Mesenchymal stem cell (in vitro differentiated cells and primary cell): ENCODE data around the gene SPRING1.
A peak's percentile ranks its signal among the peaks of the same experiment; 100 is the strongest.

ENCODE experiments used
- DNase-seq: peaks from one replicate; pipeline ENCODE4 v3.0.0-alpha.2; 2013
- H2AFZ ChIP-seq: one replicate; pipeline ENCODE4 v1.6.1; 2013; ENCODE audit warnings: low read depth, mild to moderate bottlenecking, control low read depth, inconsistent platforms, low read length, moderate library complexity
- H2AK5ac ChIP-seq: 2 replicates; pipeline ENCODE4 v1.6.1; 2013; ENCODE audit warnings: low read length, moderate library complexity, mild to moderate bottlenecking, inconsistent platforms; ENCODE audit not compliant: severe bottlenecking
- H2BK120ac ChIP-seq: one replicate; pipeline ENCODE4 v1.6.1; 2013; ENCODE audit warnings: low read depth, mild to moderate bottlenecking, inconsistent platforms, low read length, moderate library complexity
- H2BK12ac ChIP-seq, 2 experiments: one replicate each; pipeline ENCODE4 v1.6.1; 2013; ENCODE audit warnings: inconsistent platforms in 2 of 2, low read length in 2 of 2, mild to moderate bottlenecking in 2 of 2, moderate library complexity in 2 of 2, control low read depth in 1 of 2
- H2BK15ac ChIP-seq: one replicate; pipeline ENCODE4 v1.6.1; 2013; ENCODE audit warnings: mild to moderate bottlenecking, low read depth, inconsistent platforms; ENCODE audit not compliant: poor library complexity, severe bottlenecking
- H2BK5ac ChIP-seq: 2 replicates; pipeline ENCODE4 v1.6.1; 2013; ENCODE audit warnings: low read depth, mild to moderate bottlenecking, low read length, control low read depth, inconsistent platforms; ENCODE audit not compliant: poor library complexity, severe bottlenecking
- H3K14ac ChIP-seq, 2 experiments: one replicate each; pipeline ENCODE4 v1.6.1; 2013; ENCODE audit warnings: inconsistent platforms in 2 of 2, low read length in 2 of 2, control low read depth in 1 of 2, mild to moderate bottlenecking in 1 of 2, moderate library complexity in 1 of 2
- H3K18ac ChIP-seq, 2 experiments: one replicate each; pipeline ENCODE4 v1.6.1; 2013; ENCODE audit warnings: inconsistent platforms in 2 of 2, low read length in 2 of 2, control low read depth in 1 of 2, low read depth in 1 of 2, mild to moderate bottlenecking in 1 of 2
- H3K23ac ChIP-seq, 2 experiments: one replicate each; pipeline ENCODE4 v1.6.1; 2013; ENCODE audit warnings: inconsistent platforms in 2 of 2, low read length in 2 of 2, mild to moderate bottlenecking in 2 of 2, moderate library complexity in 2 of 2, control low read depth in 1 of 2
- H3K27ac ChIP-seq: 2 replicates; pipeline ENCODE4 v1.5.1; 2013; ENCODE audit warnings: mild to moderate bottlenecking, moderate library complexity, low read length, control low read depth, inconsistent platforms; ENCODE audit not compliant: poor library complexity, severe bottlenecking
- H3K27me3 ChIP-seq, 2 experiments: 2 replicates each; pipeline versions ENCODE4 v1.6.1 to v1.7.0; 2013; ENCODE audit warnings: low read length in 2 of 2, mild to moderate bottlenecking in 2 of 2, moderate library complexity in 2 of 2, control low read depth in 1 of 2, inconsistent platforms in 1 of 2; ENCODE audit not compliant: control insufficient read depth in 1 of 2, insufficient read depth in 1 of 2
- H3K36me3 ChIP-seq, 2 experiments: 2 replicates each; pipeline versions ENCODE4 v1.6.1 to v1.7.0; 2013; ENCODE audit warnings: low read length in 2 of 2, control low read depth in 1 of 2, inconsistent platforms in 1 of 2, low read depth in 1 of 2, mild to moderate bottlenecking in 1 of 2; ENCODE audit not compliant: insufficient read depth in 2 of 2, control insufficient read depth in 1 of 2
- H3K4ac ChIP-seq, 2 experiments: one replicate each; pipeline ENCODE4 v1.6.1; 2013; ENCODE audit warnings: inconsistent platforms in 2 of 2, low read length in 2 of 2, mild to moderate bottlenecking in 2 of 2, moderate library complexity in 2 of 2, control low read depth in 1 of 2, low read depth in 1 of 2
- H3K4me1 ChIP-seq: 2 replicates; pipeline ENCODE4 v1.6.1; 2013; ENCODE audit warnings: low read depth, low read length, control low read depth; ENCODE audit not compliant: control insufficient read depth, insufficient read depth
- H3K4me2 ChIP-seq: 2 replicates; pipeline ENCODE4 v1.6.1; 2013; ENCODE audit warnings: low read length, mild to moderate bottlenecking, inconsistent platforms; ENCODE audit not compliant: poor library complexity, severe bottlenecking
- H3K4me3 ChIP-seq, 2 experiments: 2 replicates each; pipeline versions ENCODE4 v1.5.1 to v1.7.0; 2013; ENCODE audit warnings: low read length in 2 of 2, mild to moderate bottlenecking in 2 of 2, control low read depth in 1 of 2, low read depth in 1 of 2; ENCODE audit not compliant: insufficient read depth in 1 of 2
- H3K79me1 ChIP-seq: replicated peaks from 2 replicates; pipeline ENCODE4 v1.6.1; 2013; ENCODE audit warnings: mild to moderate bottlenecking, control low read depth, low read length, inconsistent platforms; ENCODE audit not compliant: poor library complexity, severe bottlenecking
- H3K9ac ChIP-seq: 2 replicates; pipeline ENCODE4 v1.7.0; 2013; ENCODE audit warnings: mild to moderate bottlenecking, low read length, moderate library complexity
- H3K9me3 ChIP-seq: 2 replicates; pipeline ENCODE4 v1.7.0; 2013; ENCODE audit warnings: mild to moderate bottlenecking, low read length; ENCODE audit not compliant: control insufficient read depth
- H4K8ac ChIP-seq: one replicate; pipeline ENCODE4 v1.6.1; 2013; ENCODE audit warnings: inconsistent platforms, mild to moderate bottlenecking, low read length, moderate library complexity
- H4K91ac ChIP-seq: one replicate; pipeline ENCODE4 v1.6.1; 2013; ENCODE audit warnings: mild to moderate bottlenecking, low read length, inconsistent platforms
- WGBS: methylation state at CpG from one replicate; pipeline ENCODE4 v1.1.7; 2013; ENCODE audit warnings: mixed read lengths; 5-methylcytosine and 5-hydroxymethylcytosine counted together

SPRING1 gene

GRCh38 chr12:116710370-116711150, 27.3 kb downstream of the SPRING1 start:
- Histone ChIP-seq H2BK5ac (no peak overlapping the region), H4K8ac (no peak overlapping the region), H3K4me2 (no peak overlapping the region), H3K14ac (no peak overlapping the region), H3K27ac (no peak overlapping the region), H2BK12ac (no peak overlapping the region), H2AK5ac (no peak overlapping the region), H3K9me3 (no peaks in the 10 kb centered on the region), H3K9ac (no peak overlapping the region), H3K23ac (no peak overlapping the region), H3K4ac (no peak overlapping the region), H2AFZ (no peak overlapping the region), H3K4me3 (no peak overlapping the region), H3K27me3 (peaks cover 10 to 20% of the 10 kb centered on the region in 2 experiments), H2BK120ac (no peak overlapping the region), H4K91ac (no peak overlapping the region), H3K79me1 (peaks cover 10% of the 10 kb centered on the region), H3K36me3 (peaks cover 13 to 14% of the 10 kb centered on the region in 2 experiments), H3K18ac (no peak overlapping the region), H2BK15ac (no peak overlapping the region), H3K4me1 (peaks cover 9% of the 10 kb centered on the region)
- DNase-seq: no peak
- WGBS: 77% methylated on average over 8 of the region's 8 CpGs

- Histone ChIP-seq H3K27me3 (peaks cover 10 to 20% of the 10 kb centered on the region in 2 experiments), H2BK5ac (no peak overlapping the region), H3K4me3 (no peak overlapping the region), H3K4me2 (no peak overlapping the region), H4K91ac (no peak overlapping the region), H2BK12ac (no peak overlapping the region), H3K9me3 (no peaks in the 10 kb centered on the region), H2BK120ac (no peak overlapping the region), H3K4me1 (peaks cover 9% of the 10 kb centered on the region), H3K79me1 (peaks cover 6% of the 10 kb centered on the region), H4K8ac (no peak overlapping the region), H2BK15ac (no peak overlapping the region), H3K23ac (no peak overlapping the region), H3K18ac (no peak overlapping the region), H3K27ac (no peak overlapping the region), H3K14ac (no peak overlapping the region), H3K9ac (no peak overlapping the region), H3K4ac (no peak overlapping the region), H2AFZ (no peak overlapping the region), H3K36me3 (peaks cover 9% of the 10 kb centered on the region in 2 experiments), H2AK5ac (no peak overlapping the region)
- DNase-seq: no peak
- 91% methylated on average over 8 of the region's 10 CpGs for WGBS
These were observed 28.1 kb downstream of the SPRING1 start for GRCh38 chr12:116709768-116710167.

- Histone ChIP-seq H3K79me1 (peaks cover 3% of the 10 kb centered on the region), H3K4me2 (no peak overlapping the region), H3K14ac (no peak overlapping the region), H2AK5ac (no peak overlapping the region), H3K4me1 (peaks cover 9% of the 10 kb centered on the region), H3K36me3 (peaks cover 9% of the 10 kb centered on the region in 2 experiments), H3K4me3 (peak overlapping the region in 1 of 2 experiments; percentile 53), H4K91ac (no peak overlapping the region), H3K27ac (no peak overlapping the region), H3K4ac (no peak overlapping the region), H3K9me3 (no peaks in the 10 kb centered on the region), H2BK15ac (no peak overlapping the region), H4K8ac (no peak overlapping the region), H3K27me3 (peaks cover 10 to 20% of the 10 kb centered on the region in 2 experiments), H3K23ac (no peak overlapping the region), H3K18ac (no peak overlapping the region), H2BK5ac (no peak overlapping the region), H2BK120ac (no peak overlapping the region), H2AFZ (no peak overlapping the region), H3K9ac (peak overlapping the region; percentile 23), H2BK12ac (no peak overlapping the region)
- WGBS: 55% methylated on average over 26 of the region's 26 CpGs
- DNase-seq: peak; percentile 51
These were observed 28.8 kb downstream of the SPRING1 start for GRCh38 chr12:116708826-116709756.

- no peak overlapping the region for H3K14ac ChIP-seq
- H3K23ac ChIP-seq: no peak overlapping the region
- H3K79me1 ChIP-seq: no peaks in the 10 kb centered on the region
- H3K9ac ChIP-seq: no peak overlapping the region
- H3K36me3 ChIP-seq: peaks cover 6 to 8% of the 10 kb centered on the region in 2 experiments
- H3K4me2 ChIP-seq: no peak overlapping the region
- peaks cover 7% of the 10 kb centered on the region for H3K4me1 ChIP-seq
- no peak overlapping the region for H2AK5ac ChIP-seq
- no peaks in the 10 kb centered on the region for H3K9me3 ChIP-seq
- peaks cover 10 to 20% of the 10 kb centered on the region in 2 experiments for H3K27me3 ChIP-seq
- H4K91ac ChIP-seq: no peak overlapping the region
- H2BK12ac ChIP-seq: no peak overlapping the region
- no peak for DNase-seq
- H2BK15ac ChIP-seq: peak overlapping the region; percentile 74
- no peak overlapping the region for H3K4me3 ChIP-seq
- H3K4ac ChIP-seq: no peak overlapping the region
- H3K27ac ChIP-seq: no peak overlapping the region
- WGBS: 95% methylated on average over 9 of the region's 9 CpGs
- no peak overlapping the region for H3K18ac ChIP-seq
- H2BK5ac ChIP-seq: no peak overlapping the region
- no peak overlapping the region for H2BK120ac ChIP-seq
- no peak overlapping the region for H2AFZ ChIP-seq
- no peak overlapping the region for H4K8ac ChIP-seq
These were observed 30.1 kb downstream of the SPRING1 start for GRCh38 chr12:116707751-116708150.
